GM12875 (cell line): Measurements from ENCODE around the gene ZDHHC14.

Source experiments
- H3K4me3 ChIP-seq: one replicate; pipeline ENCODE4 v1.5.1; 2011; ENCODE audit warnings: low read depth, low read length, control low read depth
- TF ChIP-seq, protein P1 (sequence below): IDR thresholded peaks from 2 replicates; pipeline ENCODE4 v1.5.1; 2011; ENCODE audit warnings: low read depth, mild to moderate bottlenecking, control low read depth, inconsistent platforms, low read length, moderate library complexity, borderline replicate concordance; ENCODE audit not compliant: insufficient read depth

Gene ZDHHC14

DNA sequence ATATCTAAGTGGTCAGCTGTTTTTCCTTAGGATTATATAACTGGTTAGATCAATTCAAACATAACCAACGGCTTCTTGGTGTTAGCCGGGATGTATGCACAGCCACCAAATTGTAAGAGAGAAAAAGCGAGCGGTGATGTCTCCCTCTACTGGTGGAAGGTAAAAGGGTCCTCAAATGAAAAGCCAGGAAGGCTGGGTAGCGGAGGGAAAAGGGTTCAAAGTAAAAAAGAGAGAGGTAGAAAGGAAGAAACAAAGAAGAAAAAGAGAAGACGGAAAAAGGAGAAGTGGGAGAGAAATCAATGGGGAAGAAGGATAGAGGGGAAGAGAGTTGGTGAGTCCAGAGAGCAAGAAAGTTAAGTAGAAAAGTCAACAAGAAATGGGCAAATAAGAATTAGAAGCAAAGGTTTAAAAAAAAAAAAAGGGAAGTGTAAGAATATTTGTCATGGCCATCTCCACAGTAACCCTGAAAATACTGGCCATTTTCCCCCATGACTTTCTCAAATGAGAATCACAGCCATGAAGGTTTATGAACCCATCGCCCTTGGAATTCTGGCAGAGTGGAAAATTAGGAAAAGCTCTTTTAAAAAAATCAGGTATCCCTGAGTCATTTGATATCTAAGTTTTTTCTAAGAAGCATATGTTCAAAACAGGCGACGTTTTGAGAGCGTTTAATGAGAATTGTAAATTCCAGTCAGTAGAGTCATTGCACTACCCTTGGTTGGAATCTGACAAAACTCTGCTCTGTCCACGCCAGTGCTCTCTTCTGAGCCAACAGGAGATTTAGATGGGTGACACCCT is 286.4 kb downstream of the ZDHHC14 start:
- TF ChIP-seq, protein P1, sequence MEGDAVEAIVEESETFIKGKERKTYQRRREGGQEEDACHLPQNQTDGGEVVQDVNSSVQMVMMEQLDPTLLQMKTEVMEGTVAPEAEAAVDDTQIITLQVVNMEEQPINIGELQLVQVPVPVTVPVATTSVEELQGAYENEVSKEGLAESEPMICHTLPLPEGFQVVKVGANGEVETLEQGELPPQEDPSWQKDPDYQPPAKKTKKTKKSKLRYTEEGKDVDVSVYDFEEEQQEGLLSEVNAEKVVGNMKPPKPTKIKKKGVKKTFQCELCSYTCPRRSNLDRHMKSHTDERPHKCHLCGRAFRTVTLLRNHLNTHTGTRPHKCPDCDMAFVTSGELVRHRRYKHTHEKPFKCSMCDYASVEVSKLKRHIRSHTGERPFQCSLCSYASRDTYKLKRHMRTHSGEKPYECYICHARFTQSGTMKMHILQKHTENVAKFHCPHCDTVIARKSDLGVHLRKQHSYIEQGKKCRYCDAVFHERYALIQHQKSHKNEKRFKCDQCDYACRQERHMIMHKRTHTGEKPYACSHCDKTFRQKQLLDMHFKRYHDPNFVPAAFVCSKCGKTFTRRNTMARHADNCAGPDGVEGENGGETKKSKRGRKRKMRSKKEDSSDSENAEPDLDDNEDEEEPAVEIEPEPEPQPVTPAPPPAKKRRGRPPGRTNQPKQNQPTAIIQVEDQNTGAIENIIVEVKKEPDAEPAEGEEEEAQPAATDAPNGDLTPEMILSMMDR, result peak; percentile 72
- no peak overlapping the region for H3K4me3 ChIP-seq

DNA sequence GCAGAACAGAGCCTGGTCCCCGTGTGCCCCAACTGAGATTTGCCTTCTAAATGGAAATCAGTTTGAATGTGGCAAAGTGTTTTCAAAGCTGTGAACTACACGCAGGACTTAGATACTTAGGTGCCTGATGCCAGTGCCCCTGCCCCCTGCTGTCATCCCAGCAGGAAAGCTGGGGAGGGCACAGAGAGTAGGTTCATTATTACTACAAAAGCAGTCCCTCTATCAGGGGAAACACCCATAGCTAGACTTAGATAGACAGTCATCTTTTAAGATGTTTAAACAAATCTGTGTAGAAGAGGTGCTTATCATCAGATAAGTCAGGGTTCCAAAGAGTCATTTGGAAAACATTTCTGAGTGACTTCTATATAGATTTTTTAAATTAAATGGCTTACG is 287.0 kb downstream of the ZDHHC14 start:
- TF ChIP-seq, protein P1, result no peak
- H3K4me3 ChIP-seq, result no peak overlapping the region

DNA sequence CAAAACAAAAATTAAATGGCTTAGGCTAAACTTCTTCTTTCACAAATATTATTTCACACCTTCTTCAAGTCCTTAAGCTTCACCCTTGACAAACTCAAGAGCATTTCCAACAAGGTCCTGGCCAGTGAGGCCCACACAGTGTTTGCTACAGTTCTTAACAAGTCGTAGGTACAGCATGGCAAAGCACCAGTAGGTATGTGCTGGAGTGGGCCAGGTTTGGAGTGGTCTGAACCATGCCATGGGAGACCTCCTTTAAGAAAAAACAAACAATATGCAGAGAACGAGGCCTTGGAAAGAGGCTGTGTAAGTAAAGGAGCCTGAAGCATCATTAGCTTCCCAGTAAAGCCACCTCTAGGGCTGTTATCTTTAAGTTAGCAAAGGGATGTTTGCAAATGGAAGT is 287.7 kb downstream of the ZDHHC14 start:
- TF ChIP-seq, protein P1, result no peak
- H3K4me3 ChIP-seq, result no peak overlapping the region

DNA sequence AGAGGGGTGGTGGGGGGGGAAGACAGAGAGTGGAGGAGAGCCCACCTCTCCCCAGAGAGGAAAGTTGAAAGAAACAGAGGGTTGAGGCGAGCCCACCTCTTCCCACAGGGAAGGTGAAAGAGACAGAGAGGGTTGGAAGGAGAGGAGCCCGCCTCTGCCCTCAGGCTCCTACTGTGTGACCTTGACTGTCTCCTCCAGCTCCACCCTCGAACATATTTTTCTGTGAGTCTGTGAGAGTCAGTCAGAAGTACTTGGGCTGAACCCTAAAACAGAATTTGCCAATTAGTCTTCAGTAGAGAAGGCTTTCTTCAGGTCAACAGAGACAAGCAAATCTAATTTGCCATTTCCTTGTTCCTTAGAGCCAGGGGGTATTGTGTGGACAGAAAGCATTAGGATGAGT is 288.3 kb downstream of the ZDHHC14 start:
- H3K4me3 ChIP-seq, result no peak overlapping the region
- TF ChIP-seq, protein P1, result no peak

DNA sequence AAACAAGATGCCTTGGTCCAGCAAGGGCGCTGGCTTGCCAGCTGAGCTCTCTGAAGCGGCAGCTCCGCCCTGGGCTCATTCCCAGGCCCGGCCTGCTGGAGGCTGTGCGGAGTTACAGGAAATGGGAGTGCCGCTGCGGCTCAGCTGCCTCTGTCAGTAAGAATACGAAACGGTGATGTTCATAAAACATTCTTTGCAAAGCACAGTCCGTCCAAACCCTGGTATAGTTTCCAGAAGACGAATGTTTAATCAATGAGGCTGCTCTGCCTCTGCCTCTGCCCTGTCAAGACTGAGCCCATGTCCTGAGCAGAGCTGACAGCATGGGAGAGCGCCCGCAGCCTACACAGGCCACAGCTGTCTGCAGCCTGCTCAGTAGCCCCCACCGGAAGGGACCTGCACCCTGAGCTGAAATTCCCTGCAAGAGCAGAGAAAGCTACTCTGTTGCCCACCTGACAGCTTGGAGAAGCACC is 288.8 kb downstream of the ZDHHC14 start:
- H3K4me3 ChIP-seq, result no peak overlapping the region
- TF ChIP-seq, protein P1, result no peak

DNA sequence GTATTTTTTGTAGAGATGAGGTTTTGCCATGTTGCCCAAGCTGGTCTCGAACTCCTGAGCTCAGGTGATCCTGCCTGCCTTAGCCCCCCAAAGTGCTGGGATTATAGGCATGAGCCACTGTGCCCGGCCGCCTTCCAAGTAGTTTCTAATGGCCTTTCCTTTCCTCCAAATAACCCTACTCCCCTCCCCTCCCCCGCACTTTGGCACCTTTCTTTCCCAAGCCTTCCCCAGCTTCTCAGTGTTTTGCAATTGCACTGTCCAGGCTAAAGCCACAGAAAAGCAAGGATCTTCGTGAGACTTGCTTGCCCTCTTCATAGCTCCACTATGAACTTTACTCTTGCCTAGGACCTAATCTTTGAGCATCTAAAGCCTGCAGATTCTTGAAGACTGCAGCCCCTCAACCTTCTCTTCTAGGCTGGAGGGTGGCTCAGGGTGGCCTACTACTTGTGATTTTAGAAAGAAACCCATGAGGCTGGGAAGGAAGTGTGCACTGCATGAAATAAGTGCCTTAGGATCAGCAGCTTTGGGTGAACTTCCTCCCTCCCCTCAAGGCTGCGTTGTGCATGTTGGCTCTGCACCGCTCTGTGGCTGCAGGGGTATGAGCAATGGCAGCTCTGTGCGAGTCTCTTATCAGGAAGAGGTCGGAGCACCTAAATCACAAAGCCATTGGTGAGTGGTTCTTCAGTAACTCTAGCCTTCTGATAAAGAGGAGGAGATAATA is 289.6 kb downstream of the ZDHHC14 start:
- TF ChIP-seq, protein P1, result no peak
- no peak overlapping the region for H3K4me3 ChIP-seq
